GM12878 (cell line): ENCODE results near the gene MBNL1. TPM values are rescaled to one million over a fixed set of nuclear protein-coding genes. Genes with fewer than 3 reads are reported as not detected.

Source experiments
- ATAC-seq: fragments of 200-7000 bp; cut with Tn5 transposase; 3 replicates; pipeline ENCODE4 v1.9.1; 2020; ENCODE audit warnings: mild to moderate bottlenecking, moderate library complexity
- BruUV-seq: library from RNA; stranded (reverse); fragments of 400-500 nt; replicated peaks from 2 replicates; lab custom pipeline; 2021; lab: Mats Ljungman, UMichigan
- CTCF ChIA-PET: fragments of 300-600 bp; sonication (Branson Sonifier 250); formaldehyde crosslinking; extraction: SDS; loops from one replicate; lab custom pipeline; 2021; ENCODE audit warnings: inconsistent platforms; lab: Yijun Ruan, JAX
- POLR2A ChIA-PET: fragments of 350-600 bp; formaldehyde crosslinking; extraction: SDS; loops from one replicate; lab custom pipeline; 2021; ENCODE audit warnings: inconsistent platforms; lab: Charles Lee
- RAD21 ChIA-PET: fragments of 300-600 bp; sonication (Branson Sonifier 250); formaldehyde crosslinking; loops from one replicate; lab custom pipeline; 2023; ENCODE audit warnings: antibody characterized with exemption; ENCODE audit not compliant: unreplicated experiment; lab: Charles Lee
- SMC1A ChIA-PET: fragments of 300-600 bp; sonication (Branson Sonifier 250); formaldehyde crosslinking; loops from one replicate; lab custom pipeline; 2023; ENCODE audit not compliant: unreplicated experiment, uncharacterized antibody; lab: Charles Lee
- DNase-seq: peaks from one replicate; pipeline ENCODE4 v3.0.0-alpha.2; 2011; ENCODE audit warnings: low read depth, low spot score
- FAIRE-seq: peaks from 3 replicates; lab custom pipeline; 2011; peaks lifted over from hg19 to GRCh38; lab: Jason Lieb, UNC
- H2AFZ ChIP-seq: 2 replicates; pipeline ENCODE4 v1.6.0; 2011; ENCODE audit warnings: low read depth, low read length, control low read depth; ENCODE audit not compliant: control insufficient read depth
- H3K27ac ChIP-seq: 2 replicates; pipeline ENCODE4 v1.5.1; 2011; ENCODE audit warnings: control low read depth; ENCODE audit not compliant: control insufficient read depth, insufficient read depth
- H3K27me3 ChIP-seq, 2 experiments: replicated peaks in 1 of 2; 2 replicates each; pipeline versions ENCODE4 v1.6.0 to v1.6.1; 2011; ENCODE audit warnings: low read length in 1 of 2; ENCODE audit not compliant: control insufficient read depth in 2 of 2, insufficient read depth in 2 of 2
- H3K36me3 ChIP-seq, 2 experiments: 2 replicates each; pipeline ENCODE4 v1.5.1; 2011; ENCODE audit warnings: low read length in 1 of 2; ENCODE audit not compliant: control insufficient read depth in 2 of 2, insufficient read depth in 2 of 2
- H3K4me1 ChIP-seq: 2 replicates; pipeline ENCODE4 v1.6.1; 2011; ENCODE audit warnings: mild to moderate bottlenecking, low read length, moderate library complexity, mixed read lengths; ENCODE audit not compliant: control insufficient read depth, insufficient read depth
- H3K4me2 ChIP-seq: 2 replicates; pipeline ENCODE4 v1.6.0; 2011; ENCODE audit warnings: control low read depth; ENCODE audit not compliant: control insufficient read depth, insufficient read depth
- H3K4me3 ChIP-seq: fragments of 200-600 bp; sonication (generic); 2 replicates; pipeline ENCODE4 v1.5.1; 2016
- H3K79me2 ChIP-seq: 2 replicates; pipeline ENCODE4 v1.6.0; 2011; ENCODE audit warnings: low read length; ENCODE audit not compliant: control insufficient read depth, insufficient read depth
- H3K9ac ChIP-seq: 2 replicates; pipeline ENCODE4 v1.8.0; 2011; ENCODE audit warnings: low read length, control low read depth, mixed read lengths; ENCODE audit not compliant: control insufficient read depth, insufficient read depth
- H3K9me3 ChIP-seq: replicated peaks from 3 replicates; pipeline ENCODE4 v1.5.1; 2011; ENCODE audit warnings: mild to moderate bottlenecking, low read length; ENCODE audit not compliant: control insufficient read depth, insufficient read depth
- H4K20me1 ChIP-seq: 2 replicates; pipeline ENCODE4 v1.6.0; 2011; ENCODE audit not compliant: control insufficient read depth, insufficient read depth
- CREM ChIP-seq: IDR thresholded peaks from 2 replicates; pipeline ENCODE4 v1.6.1; 2014; ENCODE audit warnings: antibody characterized with exemption, low read depth
- GABPA ChIP-seq: IDR thresholded peaks from 2 replicates; pipeline ENCODE4 v1.6.1; 2014; ENCODE audit warnings: antibody characterized with exemption, low read depth, mild to moderate bottlenecking, inconsistent platforms
- IRF4 ChIP-seq: IDR thresholded peaks from 2 replicates; pipeline ENCODE4 v1.6.1; 2011; ENCODE audit warnings: low read depth, low read length
- KDM1A ChIP-seq: fragments of 200-600 bp; sonication (generic); IDR thresholded peaks from 2 replicates; pipeline ENCODE4 v1.6.1; 2016; ENCODE audit warnings: borderline replicate concordance
- NBN ChIP-seq: fragments of 450-650 bp; IDR thresholded peaks from 2 replicates; pipeline ENCODE4 v1.6.1; 2016
- PAX8 ChIP-seq: fragments of 450-650 bp; IDR thresholded peaks from 2 replicates; pipeline ENCODE4 v1.6.1; 2017; ENCODE audit warnings: mild to moderate bottlenecking, moderate library complexity
- SREBF1 ChIP-seq: IDR thresholded peaks from 2 replicates; pipeline ENCODE4 v1.6.1; 2012; ENCODE audit warnings: mild to moderate bottlenecking, low read length
- TAF1 ChIP-seq: IDR thresholded peaks from 2 replicates; pipeline ENCODE4 v1.6.1; 2011; ENCODE audit warnings: mild to moderate bottlenecking, low read depth, low read length, borderline replicate concordance
- TARDBP ChIP-seq: IDR thresholded peaks from 2 replicates; pipeline ENCODE4 v1.6.1; 2016; ENCODE audit warnings: borderline replicate concordance
- USF2 ChIP-seq: IDR thresholded peaks from 2 replicates; pipeline ENCODE4 v1.6.1; 2011; ENCODE audit warnings: low read depth, low read length, improper control_type of control experiment, borderline replicate concordance
- YBX1 ChIP-seq: fragments of 450-650 bp; IDR thresholded peaks from 2 replicates; pipeline ENCODE4 v1.6.1; 2016; ENCODE audit warnings: antibody characterized with exemption
- ZNF274 ChIP-seq: IDR thresholded peaks from one replicate; pipeline ENCODE4 v1.8.0; 2011; ENCODE audit not compliant: insufficient read length, insufficient read depth
- ZNF384 ChIP-seq: IDR thresholded peaks from 2 replicates; pipeline ENCODE4 v1.6.1; 2012; ENCODE audit warnings: low read depth, mild to moderate bottlenecking, low read length, improper control_type of control experiment, borderline replicate concordance
- ZNF592 ChIP-seq: fragments of 450-650 bp; IDR thresholded peaks from 2 replicates; pipeline ENCODE4 v1.6.1; 2017; ENCODE audit warnings: mild to moderate bottlenecking, moderate library complexity
- ZNF687 ChIP-seq: fragments of 450-650 bp; IDR thresholded peaks from 2 replicates; pipeline ENCODE4 v1.6.1; 2017; ENCODE audit warnings: mild to moderate bottlenecking, moderate library complexity
- WGBS: methylation state at CpG from one replicate; pipeline ENCODE4 v1.1.6; 2016; ENCODE audit warnings: low lambda C conversion rate; ENCODE audit not compliant: insufficient replicate concordance, insufficient coverage; ENCODE audit errors: missing lambda C conversion rate; 5-methylcytosine and 5-hydroxymethylcytosine counted together
- in situ Hi-C: fragments of 300-500 bp; cut with MboI; formaldehyde crosslinking; loops from 9 replicates; pipeline ENCODE4 v1.14.3; 2018; ENCODE audit warnings: mixed read lengths
- intact Hi-C: fragments of 100-400 bp; cut with micrococcal nuclease; formaldehyde crosslinking; loops from one replicate; pipeline ENCODE4 v1.14.2; 2022; ENCODE audit not compliant: unreplicated experiment
- polyA plus RNA-seq, 11 experiments: library from polyadenylated mRNA; depleted of rRNA in 4 of 11; unstranded in 6 of 11; stranded (reverse) in 5 of 11; fragments of >200 nt; fragmentation: Nextera tagmentation in 4 of 11; fragmentation: Illumina TruSeq in 1 of 11; extraction: Ambion mirVana in 4 of 11; extraction: Trizol in 1 of 11; gene quantifications; 1 replicate in 1 of 11; 2 replicates in 10 of 11; pipeline versions ENCODE4 v1.2.1 to v1.2.3, GENCODE V29; 2011 to 2016; ENCODE audit warnings: inconsistent platforms in 2 of 11, missing spikeins in 2 of 11, low read depth in 1 of 11
- total RNA-seq, 4 experiments: library from RNA; depleted of rRNA in 3 of 4; stranded (reverse); fragments of >200 nt in 3 of 4; fragmentation: Illumina TruSeq in 1 of 4; extraction: Trizol in 1 of 4; gene quantifications; 2 replicates each; pipeline versions ENCODE4 v1.2.1 to v1.2.3, GENCODE V29; 2013 to 2021

MBNL1 gene
- total and polyA plus RNA-seq, 10 of the 15 experiments (the other 5 are each of a cell fraction or from before 2014, with no cell fraction given): 59.6 to 337 (median 143) TPM

- RAD21 ChIA-PET: interaction anchor here (1.0 kb wide), 2 partner anchors 20 to 21 kb away, joined by 3 read pairs; no protein-coding TSS in a partner anchor
- POLR2A ChIA-PET: no interaction called here
- TF ChIP-seq ZNF687 (no peak), ZNF274 (no peak), CREM (no peak), TAF1 (no peak), TARDBP (no peak), IRF4 (no peak), PAX8 (no peak), NBN (no peak), ZNF384 (no peak), KDM1A (no peak), SREBF1 (no peak), USF2 (no peak), GABPA (no peak), YBX1 (no peak), ZNF592 (no peak)
- TF ChIP-seq, all 136 proteins: peak for 0
- Histone ChIP-seq H3K9ac (no peak overlapping the region), H2AFZ (no peak overlapping the region), H3K36me3 (peaks cover 0 to 15% of the 10 kb centered on the region in 2 experiments; a peak in 1 of 4 replicates), H3K27ac (peak overlapping the region; percentile 51; the same call in 1 of the 2 replicates), H3K4me3 (peak overlapping the region; percentile 6; the same call in 1 of the 2 replicates), H3K79me2 (peaks cover 93% of the 10 kb centered on the region), H4K20me1 (no peaks in the 10 kb centered on the region), H3K9me3 (peaks cover 10% of the 10 kb centered on the region), H3K27me3 (no peaks in the 10 kb centered on the region), H3K4me2 (no peak overlapping the region), H3K4me1 (peaks cover 21% of the 10 kb centered on the region)
- 70% methylated on average over 2 of the region's 2 CpGs for WGBS
- in situ Hi-C loops (no loop called here), intact Hi-C loops (loop anchor here (2.0 kb wide), 1 partner anchor 19 kb away; no protein-coding TSS in a partner anchor)
- BruUV-seq: no TSS peak
- ChIA-PET CTCF (interaction anchor here (0.7 to 1.3 kb wide), 3 partner anchors 10 to 36 kb away, joined by 3 to 4 read pairs (median 3); no protein-coding TSS in a partner anchor), SMC1A (interaction anchor here (0.8 to 6.3 kb wide), 2 partner anchors 19 to 48 kb away, joined by 4 to 29 read pairs; no protein-coding TSS in a partner anchor)
- no peak for DNase-seq
- ATAC-seq: no peak
- FAIRE-seq: no peak
Measured at GRCh38 chr3:152321955-152322377, 53.2 kb downstream of the MBNL1 start.
